ENCODE measurements around the gene SMG1. TPM values are rescaled to one million over a fixed set of nuclear protein-coding genes. Genes with fewer than 3 reads are reported as not detected.
"Not testable (repeated sequence)": the region's sequence is repeated elsewhere in the genome, so short reads cannot be mapped to it uniquely, and the experiment has no call there.

SMG1 gene
- 41.2 TPM for total RNA-seq
- long read RNA-seq, partial matches to known transcripts: 2 of 5 reads
- long read RNA-seq, other reads (novel, unspliced or antisense): 3 of 5 reads

GRCh38 chr16:18925986-18926865 lies at the start of gene SMG1:
Gene SMG1 (minus strand): TSS chr16:18926408. CDS start chr16:18926041, 367 bp downstream.
- H3K36me3 ChIP-seq; intact Hi-C loops (cut with micrococcal nuclease); H3K9me3 ChIP-seq (replicated peaks); H3K27me3 ChIP-seq (ENCODE audit: low read depth): not testable (repeated sequence)
- H3K4me3 ChIP-seq: peak within 1 kb of the TSS; percentile 88
- DNase-seq: peak; percentile 93
- H3K4me1 ChIP-seq: peaks cover 53% of the 10 kb centered on the region
- peak within 1 kb of the TSS; percentile 96 for H3K27ac ChIP-seq (replicated peaks)

- Histone ChIP-seq H3K9me3 (replicated peaks) (no peaks in the 10 kb centered on the region), H3K4me3 (no peak overlapping the region), H3K36me3 (no peaks in the 10 kb centered on the region), H3K27ac (replicated peaks) (no peak overlapping the region), H3K27me3 (ENCODE audit: low read depth) (peaks cover 29% of the 10 kb centered on the region), H3K4me1 (no peaks in the 10 kb centered on the region)
- DNase-seq: no peak
- intact Hi-C loops (cut with micrococcal nuclease): no loop called here
- TF ChIP-seq CTCF (IDR thresholded peaks at IDR 0.05; ENCODE audit: borderline replicate concordance): no peak
Measured at GRCh38 chr16:18975109-18975508, 48.9 kb upstream of the SMG1 start.

- intact Hi-C loops (cut with micrococcal nuclease): loop anchor here (10.0 kb wide), 1 partner anchor 95 kb away; the partner anchor contains the start of gene COQ7
- Histone ChIP-seq H3K27me3 (ENCODE audit: low read depth) (no peaks in the 10 kb centered on the region), H3K4me1 (peaks cover 5% of the 10 kb centered on the region), H3K4me3 (no peak overlapping the region), H3K27ac (replicated peaks) (no peak overlapping the region), H3K36me3 (no peaks in the 10 kb centered on the region), H3K9me3 (replicated peaks) (no peaks in the 10 kb centered on the region)
- no peak for DNase-seq
- no peak for TF ChIP-seq CTCF (IDR thresholded peaks at IDR 0.05; ENCODE audit: borderline replicate concordance)
Measured at GRCh38 chr16:18969855-18970240, 43.6 kb upstream of the SMG1 start.

DNA sequence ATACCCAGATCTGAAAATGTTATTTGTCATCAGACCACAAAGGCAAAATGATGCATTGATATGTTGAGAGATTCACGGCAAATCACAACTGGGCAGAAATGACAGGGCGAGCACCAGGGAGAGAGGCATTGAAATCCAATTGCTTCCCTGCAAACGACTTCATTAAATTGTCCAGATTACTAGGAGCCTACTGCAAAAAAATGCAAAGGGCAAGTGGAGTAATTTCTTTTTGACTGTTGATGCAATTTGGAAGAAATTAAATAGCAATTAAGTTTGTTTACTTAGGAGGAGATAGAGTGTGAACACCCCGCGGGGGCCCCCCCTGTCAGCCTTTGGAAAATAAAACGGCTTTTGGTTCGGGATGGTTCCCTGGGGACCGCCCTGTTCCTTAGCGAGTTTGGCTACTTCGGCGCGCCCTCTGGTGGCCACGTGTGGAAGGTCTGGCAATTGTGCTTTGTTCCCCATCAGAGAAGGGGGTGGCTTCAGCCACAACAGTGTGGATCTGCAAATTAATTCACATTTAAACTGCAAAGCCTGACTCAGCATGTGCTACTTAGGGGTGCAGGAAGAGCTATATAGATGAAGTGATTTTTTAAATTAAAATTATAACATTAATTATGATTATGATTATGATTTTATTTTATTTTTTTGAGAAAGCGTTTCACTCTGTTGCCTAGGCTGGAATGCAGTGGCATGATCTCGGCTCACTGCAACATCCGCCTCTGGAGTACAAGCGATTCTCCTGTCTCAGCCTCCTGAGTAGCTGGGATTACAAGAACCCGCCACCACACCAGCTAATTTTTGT lies 43.0 kb upstream of the SMG1 start:
- no peaks in the 10 kb centered on the region for H3K9me3 ChIP-seq (replicated peaks)
- intact Hi-C loops (cut with micrococcal nuclease): loop anchor here (10.0 kb wide), 1 partner anchor 96 kb away; the partner anchor contains the start of gene COQ7
- peak overlapping the region; percentile 56 for H3K4me3 ChIP-seq
- TF ChIP-seq CTCF (IDR thresholded peaks at IDR 0.05; ENCODE audit: borderline replicate concordance): peak; percentile 95
- peaks cover 5% of the 10 kb centered on the region for H3K4me1 ChIP-seq
- DNase-seq: peak; percentile 89
- H3K27ac ChIP-seq (replicated peaks): no peak overlapping the region
- no peaks in the 10 kb centered on the region for H3K27me3 ChIP-seq (ENCODE audit: low read depth)
- H3K36me3 ChIP-seq: no peaks in the 10 kb centered on the region

- intact Hi-C loops (cut with micrococcal nuclease): loop anchor here (10.0 kb wide), 1 partner anchor 98 kb away; the partner anchor contains the start of gene COQ7
Measured at GRCh38 chr16:18966791-18967190, 40.6 kb upstream of the SMG1 start.

More at GRCh38 chr16:18966791-18967190, 40.6 kb upstream of the SMG1 start:
- TF ChIP-seq CTCF (IDR thresholded peaks at IDR 0.05; ENCODE audit: borderline replicate concordance): no peak
- no peaks in the 10 kb centered on the region for H3K36me3 ChIP-seq
- DNase-seq: no peak
- peaks cover 11% of the 10 kb centered on the region for H3K4me1 ChIP-seq
- no peaks in the 10 kb centered on the region for H3K27me3 ChIP-seq (ENCODE audit: low read depth)
- no peaks in the 10 kb centered on the region for H3K9me3 ChIP-seq (replicated peaks)
- H3K4me3 ChIP-seq: no peak overlapping the region
- no peak overlapping the region for H3K27ac ChIP-seq (replicated peaks)

Measured in left ventricle myocardium inferior (tissue), 1 donor.